SU-DHL-6 (cell line): ENCODE data around the gene ARSA.
A peak's percentile ranks its signal among the peaks of the same experiment; 100 is the strongest.

ENCODE experiments used
- H2AFZ ChIP-seq: fragments of 200-600 bp; sonication (generic); 2 replicates; pipeline ENCODE4 v1.6.1; 2014; ENCODE audit warnings: low read depth, mild to moderate bottlenecking, moderate library complexity, mixed read lengths, antibody characterized with exemption, low read length; ENCODE audit not compliant: severe bottlenecking
- H3F3A ChIP-seq: fragments of 200-600 bp; shearing (Covaris generic); 2 replicates; pipeline ENCODE4 v1.6.0; 2016; ENCODE audit warnings: antibody characterized with exemption, mild to moderate bottlenecking; ENCODE audit not compliant: insufficient read depth
- H3K27ac ChIP-seq: fragments of 200-600 bp; sonication (generic); 2 replicates; pipeline ENCODE4 v1.5.1; 2016; ENCODE audit warnings: low read depth, mild to moderate bottlenecking, low read length, moderate library complexity, mixed read lengths
- H3K27me3 ChIP-seq: fragments of 200-600 bp; sonication (generic), shearing (Covaris generic); 2 replicates; pipeline ENCODE4 v1.6.0; 2014; ENCODE audit warnings: mild to moderate bottlenecking, low read length
- H3K36me3 ChIP-seq: fragments of 200-600 bp; sonication (generic); 2 replicates; pipeline ENCODE4 v1.6.1; 2014; ENCODE audit warnings: mild to moderate bottlenecking, low read length, mixed read lengths
- H3K4me2 ChIP-seq: fragments of 300-600, 200-600 bp; shearing (Covaris generic), sonication (generic); 2 replicates; pipeline ENCODE4 v1.6.0; 2014; ENCODE audit warnings: low read length, low read depth, mild to moderate bottlenecking; ENCODE audit not compliant: poor library complexity, severe bottlenecking
- H3K4me3 ChIP-seq: fragments of 200-600 bp; sonication (generic); 2 replicates; pipeline ENCODE4 v1.5.1; 2014; ENCODE audit warnings: antibody characterized with exemption, low read length, mild to moderate bottlenecking, mixed read lengths; ENCODE audit not compliant: insufficient read depth, poor library complexity, severe bottlenecking
- H3K79me2 ChIP-seq: fragments of 200-600 bp; sonication (generic); 2 replicates; pipeline ENCODE4 v1.6.1; 2014; ENCODE audit warnings: mild to moderate bottlenecking, low read length, moderate library complexity; ENCODE audit not compliant: insufficient read depth
- H3K9ac ChIP-seq: fragments of 200-600 bp; sonication (generic); 2 replicates; pipeline ENCODE4 v1.7.0; 2014; ENCODE audit warnings: mild to moderate bottlenecking, low read length
- H3K9me2 ChIP-seq: fragments of 200-600 bp; sonication (generic); replicated peaks from 2 replicates; pipeline ENCODE4 v1.6.1; 2014; ENCODE audit warnings: low read length; ENCODE audit not compliant: insufficient read depth
- H3K9me3 ChIP-seq: fragments of 200-600 bp; sonication (generic); 2 replicates; pipeline ENCODE4 v1.6.1; 2014; ENCODE audit warnings: low read length, mixed read lengths; ENCODE audit not compliant: insufficient read depth
- H4K20me1 ChIP-seq: fragments of 200-600 bp; sonication (generic); 2 replicates; pipeline ENCODE4 v1.6.1; 2014; ENCODE audit warnings: low read depth, mild to moderate bottlenecking, antibody characterized with exemption, low read length, moderate library complexity, mixed read lengths
- CTCF ChIP-seq: fragments of 200-600 bp; sonication (generic); IDR thresholded peaks from one replicate; pipeline ENCODE4 v1.5.1; 2017; ENCODE audit warnings: antibody characterized with exemption, mild to moderate bottlenecking, low read length, moderate library complexity; ENCODE audit not compliant: insufficient read depth, poor library complexity, severe bottlenecking
- EZH2phosphoT487 ChIP-seq: fragments of 200-600 bp; sonication (generic), shearing (Covaris generic); conservative IDR thresholded peaks from 2 replicates; pipeline ENCODE4 v1.6.1; 2018; ENCODE audit warnings: mild to moderate bottlenecking, antibody characterized with exemption, low read length, moderate library complexity, mixed read lengths

ARSA gene

GRCh38 chr22:50582493-50583293 lies 45.3 kb downstream of the ARSA start, which contains the start of gene CHKB:
Gene CHKB, minus strand, starts transcription at chr22:50582849. Its CDS starts 68 bp downstream, at chr22:50582781.
- Histone ChIP-seq H4K20me1 (no peaks in the 10 kb centered on the region; the same call in 1 of the 2 replicates), H3K9me3 (no peaks in the 10 kb centered on the region), H3K36me3 (no peaks in the 10 kb centered on the region), H2AFZ (peak within 1 kb of the TSS; percentile 46), H3K9me2 (no peaks in the 10 kb centered on the region), H3K4me2 (peak within 1 kb of the TSS; percentile 87), H3K27me3 (no peaks in the 10 kb centered on the region), H3K4me3 (peak within 1 kb of the TSS; percentile 72), H3K9ac (peak within 1 kb of the TSS; percentile 92), H3F3A (no peaks in the 10 kb centered on the region), H3K27ac (peak within 1 kb of the TSS; percentile 85), H3K79me2 (peaks cover 8% of the 10 kb centered on the region)
- TF ChIP-seq EZH2phosphoT487: no peak
- no peak for TF ChIP-seq CTCF

GRCh38 chr22:50581950-50582492 lies 45.9 kb downstream of the ARSA start:
- peaks cover 8% of the 10 kb centered on the region for H3K79me2 ChIP-seq
- H3K36me3 ChIP-seq: no peaks in the 10 kb centered on the region
- no peaks in the 10 kb centered on the region for H3K9me2 ChIP-seq
- no peaks in the 10 kb centered on the region for H3K9me3 ChIP-seq
- H3K4me2 ChIP-seq: peak overlapping the region; percentile 87
- H3K4me3 ChIP-seq: peak overlapping the region; percentile 70
- no peaks in the 10 kb centered on the region for H3K27me3 ChIP-seq
- H3F3A ChIP-seq: no peaks in the 10 kb centered on the region
- TF ChIP-seq CTCF (no peak), EZH2phosphoT487 (no peak)
- peak overlapping the region; percentile 85 for H3K27ac ChIP-seq
- no peaks in the 10 kb centered on the region; the same call in 1 of the 2 replicates for H4K20me1 ChIP-seq
- H2AFZ ChIP-seq: no peak overlapping the region
- H3K9ac ChIP-seq: peak overlapping the region; percentile 92

- Histone ChIP-seq H3F3A (no peaks in the 10 kb centered on the region), H4K20me1 (no peaks in the 10 kb centered on the region; the same call in 1 of the 2 replicates), H3K27me3 (no peaks in the 10 kb centered on the region), H3K27ac (peak overlapping the region; percentile 85), H3K4me3 (peak overlapping the region; percentile 70), H3K9me2 (no peaks in the 10 kb centered on the region), H3K9ac (peak overlapping the region; percentile 92), H3K79me2 (peaks cover 8% of the 10 kb centered on the region), H2AFZ (no peak overlapping the region), H3K4me2 (peak overlapping the region; percentile 87), H3K36me3 (no peaks in the 10 kb centered on the region), H3K9me3 (no peaks in the 10 kb centered on the region)
- no peak for TF ChIP-seq EZH2phosphoT487
Measured at GRCh38 chr22:50581031-50581949, 46.7 kb downstream of the ARSA start.
